Measurements from ENCODE around the gene TBC1D16.

- TF ChIP-seq PAX5 (IDR thresholded peaks at IDR 0.05; ENCODE audit: insufficient read depth, low read length, severe bottlenecking) (no peak), POLR2A (IDR thresholded peaks at IDR 0.05; ENCODE audit: low read depth, low read length) (no peak), POLR2AphosphoS5 (IDR thresholded peaks at IDR 0.05; ENCODE audit: low read depth, low read length) (no peak)
Measured at GRCh38 chr17:80023481-80024205, 12.0 kb downstream of the TBC1D16 start.

Measured in GM12891 (cell line).